ENCODE data around the gene FOXE1.

Gene FOXE1

DNA sequence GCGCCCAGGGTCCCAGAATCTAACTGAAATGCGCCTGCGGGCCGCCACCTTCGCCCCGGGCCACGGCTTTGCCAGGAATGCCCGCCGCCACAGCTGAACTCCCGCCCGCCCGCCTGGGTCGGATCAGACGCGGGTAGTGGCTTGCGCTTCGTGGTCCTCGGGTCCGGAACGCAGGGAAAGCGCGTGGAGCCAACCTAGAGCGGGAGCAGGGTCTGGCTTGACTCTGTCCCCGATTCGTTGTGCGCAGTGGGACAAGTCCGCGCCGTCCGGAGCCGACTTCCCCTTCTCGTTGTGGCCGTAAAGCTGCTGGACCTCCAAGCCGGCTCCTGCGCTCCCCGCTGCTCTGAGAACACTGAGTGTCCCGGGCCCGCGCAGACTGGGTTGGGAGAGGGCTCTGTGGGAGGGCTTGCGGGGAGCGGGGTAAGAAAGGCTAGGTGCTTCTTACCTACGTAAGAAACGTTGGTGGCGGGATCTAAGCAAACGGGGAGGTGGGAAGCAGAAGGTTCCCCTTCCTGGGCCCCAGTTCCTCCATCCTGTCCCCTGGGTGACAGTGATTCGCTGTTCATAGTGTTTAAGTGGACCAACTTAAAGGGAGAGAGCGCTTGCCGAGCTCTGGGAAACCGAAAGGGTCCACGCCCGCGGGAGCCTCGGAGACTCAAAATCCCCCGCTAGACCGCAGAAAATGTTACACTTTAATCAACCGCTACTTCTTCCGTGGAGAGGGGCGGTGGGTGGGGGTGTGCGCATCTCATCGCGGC lies 4.4 kb upstream of the FOXE1 start:
- no peak for DNase-seq (ENCODE audit: low read depth in 2 of 2)

DNA sequence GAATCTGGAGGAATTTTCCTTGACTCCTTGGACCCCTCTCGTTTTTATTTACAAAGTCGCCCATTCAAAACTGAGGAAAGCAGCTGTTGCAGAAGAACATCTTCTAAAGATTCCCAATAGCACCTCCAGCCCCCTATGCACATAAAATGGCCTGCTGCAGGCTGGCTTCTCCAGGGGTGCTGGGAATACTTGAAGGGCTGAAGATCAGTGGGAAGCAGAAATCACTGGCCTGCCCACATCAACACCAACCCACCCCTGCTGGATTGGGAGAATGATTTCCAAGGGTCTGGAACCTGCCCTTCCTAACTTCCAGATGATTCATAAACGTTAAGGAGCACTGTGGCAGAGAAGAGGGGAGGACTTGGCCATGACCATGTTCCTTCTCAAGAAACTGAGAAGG lies 3.0 kb upstream of the FOXE1 start:
- DNase-seq (ENCODE audit: low read depth in 2 of 2) = no peak

- no peak for DNase-seq (ENCODE audit: low read depth in 2 of 2)
Observed at GRCh38 chr9:97850746-97851445, 2.1 kb upstream of the FOXE1 start.

- DNase-seq (ENCODE audit: low read depth in 2 of 2) = no peak
Observed at GRCh38 chr9:97851446-97851883, 1.6 kb upstream of the FOXE1 start.

- DNase-seq (ENCODE audit: low read depth in 2 of 2) = no peak
Observed at GRCh38 chr9:97852001-97852398, 1.0 kb upstream of the FOXE1 start.

- DNase-seq (ENCODE audit: low read depth in 2 of 2) = no peak
Observed at GRCh38 chr9:97852399-97853055, 499 bp upstream of the FOXE1 start.

- peak; percentile 30 to 52 for DNase-seq (ENCODE audit: low read depth in 2 of 2)
Observed at GRCh38 chr9:97853844-97854695, 1.0 kb downstream of the FOXE1 start.

GRCh38 chr9:97854696-97855485 lies 1.9 kb downstream of the FOXE1 start:
- DNase-seq (ENCODE audit: low read depth in 2 of 2) = no peak

DNA sequence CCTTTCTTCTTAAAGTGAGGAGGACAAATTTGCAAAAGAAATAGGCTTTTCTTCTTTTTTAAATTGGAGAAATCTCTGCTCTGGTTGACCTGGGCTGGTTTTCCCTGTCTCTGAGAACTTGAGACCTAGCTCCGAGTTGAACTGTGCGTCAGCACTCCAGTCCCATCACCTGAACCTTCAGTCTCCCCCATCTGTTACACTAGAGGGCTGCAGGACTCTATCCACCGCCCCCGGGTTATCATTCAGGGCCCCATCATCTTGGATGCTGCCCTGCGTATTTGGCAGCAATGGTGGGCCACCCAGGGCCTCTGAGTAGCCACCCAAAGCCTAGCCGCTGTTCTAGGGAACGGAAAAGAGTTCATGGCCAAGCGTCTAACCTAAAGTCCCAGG lies 2.5 kb downstream of the FOXE1 start:
- DNase-seq (ENCODE audit: low read depth in 2 of 2) = no peak

GRCh38 chr9:97855899-97856298 lies 2.9 kb downstream of the FOXE1 start:
- DNase-seq (ENCODE audit: low read depth in 2 of 2) = no peak

- DNase-seq (ENCODE audit: low read depth in 2 of 2) = no peak
Observed at GRCh38 chr9:97856857-97857605, 4.0 kb downstream of the FOXE1 start.

DNA sequence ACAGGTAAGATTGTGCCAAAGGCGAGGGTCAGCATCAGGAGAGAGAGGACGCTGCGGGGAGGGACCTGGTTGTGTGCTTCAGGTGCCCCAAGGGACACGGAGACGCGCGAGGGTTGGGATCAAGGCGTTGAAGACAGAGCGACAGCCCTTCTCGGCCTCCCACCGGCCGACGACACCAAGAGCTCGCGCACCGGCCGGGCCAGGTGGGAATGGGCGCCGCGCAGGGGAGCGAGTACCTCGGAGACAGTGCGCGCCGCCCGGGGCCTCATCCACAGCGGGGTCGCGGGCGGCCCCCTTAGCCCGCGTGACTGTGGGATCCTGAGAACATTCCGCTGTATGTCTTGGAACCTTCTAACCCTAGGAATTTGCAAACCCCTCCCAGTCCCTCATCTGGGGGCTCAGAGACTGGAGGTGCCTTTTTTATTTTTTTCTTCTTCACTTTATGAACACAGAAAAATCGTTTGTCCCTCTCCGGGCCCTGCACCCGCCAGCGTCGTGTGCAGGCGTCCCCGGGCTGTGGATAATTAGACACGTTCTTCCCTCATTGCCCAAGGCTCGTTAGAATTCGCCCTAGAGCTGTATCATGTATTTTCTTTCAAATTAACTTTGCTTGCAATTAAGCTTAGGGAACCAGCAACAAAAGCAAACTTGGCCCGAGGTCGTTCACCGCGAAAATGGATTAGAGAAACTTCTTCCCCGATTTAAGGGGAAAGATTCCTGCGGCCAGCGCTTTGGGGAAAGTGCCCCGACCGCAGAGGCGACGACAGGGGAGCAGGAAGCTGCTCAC lies 4.8 kb downstream of the FOXE1 start:
- no peak for DNase-seq (ENCODE audit: low read depth in 2 of 2)

- DNase-seq (ENCODE audit: low read depth in 2 of 2) = no peak
Observed at GRCh38 chr9:97858393-97858713, 5.3 kb downstream of the FOXE1 start.

- no peak for DNase-seq (ENCODE audit: low read depth in 2 of 2)
Observed at GRCh38 chr9:97858826-97859225, 5.8 kb downstream of the FOXE1 start.

- DNase-seq (ENCODE audit: low read depth in 2 of 2) = no peak
Observed at GRCh38 chr9:97859346-97859745, 6.3 kb downstream of the FOXE1 start.

GRCh38 chr9:97860451-97861147 lies 7.6 kb downstream of the FOXE1 start:
- no peak for DNase-seq (ENCODE audit: low read depth in 2 of 2)

- DNase-seq (ENCODE audit: low read depth in 2 of 2) = no peak
Observed at GRCh38 chr9:97861148-97861475, 8.1 kb downstream of the FOXE1 start.

- no peak for DNase-seq (ENCODE audit: low read depth in 2 of 2)
Observed at GRCh38 chr9:97863314-97863713, 10.3 kb downstream of the FOXE1 start.

DNA sequence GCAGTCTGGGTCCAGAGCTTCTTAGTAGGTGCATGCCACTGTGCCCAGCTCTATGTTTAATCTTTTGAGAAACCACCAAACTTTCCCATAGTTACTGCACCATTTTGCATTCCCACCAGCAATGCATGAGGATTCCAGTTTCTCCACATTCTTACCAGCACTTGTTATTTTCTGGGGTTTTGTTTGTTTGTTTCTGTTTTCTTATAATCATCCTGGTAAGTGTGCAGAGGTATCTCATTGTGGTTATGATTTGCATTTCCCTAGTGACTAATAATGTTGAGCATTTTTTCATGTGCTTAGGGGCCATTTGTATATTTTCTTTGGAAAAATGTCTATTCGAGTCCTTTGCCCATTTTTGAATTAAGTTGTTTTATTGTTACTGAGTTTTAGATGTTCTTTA lies 11.4 kb downstream of the FOXE1 start:
- DNase-seq (ENCODE audit: low read depth in 2 of 2) = no peak

Measured in stimulated activated CD4-positive, alpha-beta T cell treated with anti-CD3 and anti-CD28 coated beads, Interleukin-1b, Interleukin-23, amount 100 ng/mL, for 4 hours (primary cell).